SIG-M5 treated with dmso at 0.1 percent for 504 hours (cell line): Measurements from ENCODE around the gene SH3RF3.

ENCODE experiments used
- DNase-seq: peaks from one replicate; lab custom pipeline; 2025; ENCODE audit not compliant: unreplicated experiment; lab: John Stamatoyannopoulos, UW

SH3RF3 gene

GRCh38 chr2:109300582-109300981 lies 171.6 kb downstream of the SH3RF3 start:
- no peak for DNase-seq

DNA sequence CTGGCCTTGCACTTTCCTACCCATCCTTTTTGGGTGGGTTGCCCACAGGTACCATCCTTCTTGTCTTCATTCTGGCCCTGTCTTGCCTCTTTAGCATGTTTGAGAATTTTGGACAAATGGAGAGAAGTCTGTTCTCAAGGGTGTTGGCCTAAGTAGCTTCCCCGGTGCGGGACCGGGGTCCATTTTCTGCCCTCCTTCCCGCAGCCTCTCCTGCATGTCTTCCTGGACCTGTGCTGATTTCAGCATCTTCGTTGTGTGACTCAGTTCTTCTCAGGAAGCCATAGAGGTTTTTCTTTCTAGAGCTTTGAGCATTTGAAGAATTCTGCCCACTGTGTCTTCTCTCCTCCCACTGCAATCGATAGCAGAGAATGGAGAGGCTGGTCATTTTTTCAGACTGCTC lies 172.7 kb downstream of the SH3RF3 start:
- DNase-seq = no peak

DNA sequence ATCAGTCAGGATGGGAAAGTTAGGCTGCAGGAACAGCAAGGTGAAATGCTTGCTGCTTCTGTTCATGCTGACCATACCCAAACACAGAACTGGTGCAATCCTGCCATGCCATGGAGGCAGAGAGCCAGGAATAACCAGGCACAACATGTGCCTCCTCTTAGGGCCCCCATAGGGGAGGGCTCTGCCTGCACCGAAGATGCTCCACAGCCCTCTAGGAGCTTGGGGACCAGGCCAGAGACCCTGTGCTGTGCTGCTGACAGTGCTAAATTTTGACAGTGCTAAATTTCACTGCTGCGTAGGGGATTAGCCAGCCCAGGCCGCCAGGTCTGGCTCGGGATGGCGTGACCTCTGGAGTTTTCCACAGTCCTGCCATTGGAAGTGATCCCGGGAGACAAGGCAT lies 173.3 kb downstream of the SH3RF3 start:
- no peak for DNase-seq

GRCh38 chr2:109304242-109304641 lies 175.2 kb downstream of the SH3RF3 start:
- DNase-seq = no peak

DNA sequence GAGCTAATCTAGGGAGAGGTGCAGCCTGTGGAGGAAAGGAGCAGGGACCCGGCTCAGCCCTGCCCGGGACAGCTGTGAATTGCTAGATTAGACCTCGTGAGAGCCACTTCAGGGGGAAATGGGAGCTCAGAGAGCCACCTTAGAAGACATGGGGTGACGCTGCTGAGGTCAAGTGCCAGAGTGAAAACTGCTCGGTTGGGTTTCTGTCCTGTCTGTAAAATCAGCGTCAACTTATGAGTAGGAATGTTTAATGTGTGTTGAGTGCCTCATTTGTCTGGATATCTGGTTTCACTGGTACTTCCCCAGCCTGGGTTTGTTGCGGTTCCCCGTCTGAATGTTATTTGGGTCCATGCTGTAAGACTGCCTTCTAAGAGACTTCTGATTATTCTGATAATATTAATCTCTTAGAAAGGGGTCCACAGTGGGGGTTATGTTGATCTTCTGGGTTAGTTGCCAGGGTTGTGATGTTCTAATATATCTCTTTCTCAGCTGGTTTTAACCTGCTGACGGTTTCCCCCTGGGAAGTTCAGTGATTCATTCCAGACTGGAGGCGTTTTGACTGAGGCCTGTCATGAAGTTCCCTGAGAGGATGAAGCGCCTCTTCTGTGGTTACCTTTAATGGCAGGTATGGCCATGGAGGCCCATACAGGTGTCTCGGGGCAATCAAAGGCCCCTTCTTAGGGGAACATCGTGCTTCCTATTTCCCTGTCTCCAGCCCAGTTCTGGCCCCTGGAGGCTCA lies 175.9 kb downstream of the SH3RF3 start:
- DNase-seq = no peak

DNA sequence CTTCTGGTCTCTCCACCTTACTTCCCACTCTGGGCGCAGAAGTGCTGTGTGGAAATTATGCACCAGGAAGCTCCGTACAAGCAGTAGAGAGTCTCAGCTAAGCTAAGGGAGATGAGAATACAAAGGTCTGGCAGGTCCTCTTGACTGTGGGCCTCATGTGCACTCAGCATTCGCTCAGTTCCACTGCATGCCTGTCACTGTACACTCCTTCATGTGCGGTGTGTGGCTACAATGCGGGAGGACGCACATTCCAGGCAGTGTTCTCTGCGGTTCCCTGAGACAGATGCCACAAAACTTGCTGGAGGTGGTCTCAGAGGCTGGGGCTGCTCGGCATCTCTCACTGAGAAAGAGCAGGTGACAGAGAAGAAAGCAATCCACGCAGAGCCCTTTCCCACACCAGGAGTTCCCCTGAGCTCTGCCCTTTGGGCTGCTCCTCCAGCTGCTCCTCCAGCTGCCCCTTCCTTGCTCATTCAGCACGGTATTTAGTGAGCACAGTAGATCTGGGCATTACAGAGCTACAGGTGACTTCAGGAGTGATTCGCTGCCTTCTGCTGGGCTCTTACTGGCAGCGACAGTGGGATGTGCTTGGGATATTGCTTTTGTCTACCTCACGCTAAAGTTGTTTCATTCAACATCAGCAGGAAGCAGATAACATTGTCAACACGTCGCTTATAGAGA lies 176.6 kb downstream of the SH3RF3 start:
- no peak for DNase-seq

- DNase-seq = no peak
Measured at GRCh38 chr2:109306190-109306589, 177.2 kb downstream of the SH3RF3 start.

GRCh38 chr2:109311771-109312170 lies 182.8 kb downstream of the SH3RF3 start:
- DNase-seq = no peak

GRCh38 chr2:109312902-109313301 lies 183.9 kb downstream of the SH3RF3 start:
- DNase-seq = no peak

- DNase-seq = no peak
Measured at GRCh38 chr2:109313343-109313742, 184.3 kb downstream of the SH3RF3 start.

- DNase-seq = no peak
Measured at GRCh38 chr2:109316091-109316490, 187.1 kb downstream of the SH3RF3 start.

- no peak for DNase-seq
Measured at GRCh38 chr2:109317471-109318095, 188.6 kb downstream of the SH3RF3 start.

DNA sequence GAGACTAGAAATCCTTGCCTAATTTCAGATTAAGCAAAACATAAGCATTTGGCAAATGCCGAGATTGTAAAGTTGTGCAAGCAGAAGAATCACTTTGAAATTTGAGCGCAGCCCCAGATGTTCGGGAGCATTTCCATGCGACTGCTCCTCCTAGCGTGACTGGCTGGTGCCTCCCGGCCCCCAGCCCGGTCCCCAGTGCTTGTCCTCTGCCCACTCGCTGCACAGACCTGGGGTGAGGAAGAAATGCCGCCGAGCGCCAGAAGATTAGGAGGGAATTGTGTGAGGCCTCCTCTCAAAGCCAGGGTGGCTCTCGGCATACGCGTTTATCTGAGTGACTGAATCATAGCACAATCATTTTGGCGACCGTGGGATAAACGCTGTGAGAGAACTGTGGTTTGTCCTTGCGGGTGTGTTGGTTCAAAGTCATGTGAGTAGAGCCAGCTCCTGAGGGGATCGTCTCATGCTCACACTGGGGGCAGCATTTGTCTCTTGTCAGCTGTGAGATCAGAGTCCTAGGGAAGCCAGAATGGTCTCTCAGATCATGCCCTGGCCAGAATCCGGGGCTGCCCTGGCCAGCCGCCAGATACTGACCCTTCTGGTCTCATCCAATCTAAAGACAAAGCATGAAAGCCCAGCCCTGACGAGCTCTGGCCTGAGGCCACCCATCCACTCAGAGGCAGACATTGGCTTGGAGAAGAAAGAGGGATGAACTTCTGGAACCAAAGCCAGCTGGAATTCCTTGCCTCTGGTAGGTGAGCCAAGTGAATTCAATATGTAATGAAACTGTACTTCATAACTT lies 189.3 kb downstream of the SH3RF3 start:
- DNase-seq = no peak

- DNase-seq = no peak
Measured at GRCh38 chr2:109318949-109319342, 189.9 kb downstream of the SH3RF3 start.

GRCh38 chr2:109320195-109320922 lies 191.4 kb downstream of the SH3RF3 start:
- no peak for DNase-seq

GRCh38 chr2:109321570-109321969 lies 192.6 kb downstream of the SH3RF3 start:
- no peak for DNase-seq

DNA sequence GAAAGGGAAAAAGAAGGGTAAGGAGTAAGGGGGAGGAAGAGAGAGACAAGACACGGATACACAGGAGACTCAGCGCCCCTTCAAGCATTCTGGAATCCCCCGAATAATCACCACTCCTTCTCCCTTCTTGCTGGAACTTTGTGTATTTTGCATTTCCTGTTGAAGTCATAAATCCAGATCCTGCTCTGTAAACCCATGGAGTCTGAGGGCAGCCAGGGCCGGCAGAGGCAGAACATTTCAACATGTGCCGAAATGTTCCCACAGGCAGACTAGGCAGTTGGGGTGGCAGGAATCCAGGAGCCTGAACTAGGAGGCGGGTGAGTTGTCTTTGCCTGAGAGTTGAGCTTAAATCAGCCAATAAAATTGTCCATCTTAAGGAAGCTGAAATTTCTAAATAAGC lies 193.1 kb downstream of the SH3RF3 start:
- no peak for DNase-seq

DNA sequence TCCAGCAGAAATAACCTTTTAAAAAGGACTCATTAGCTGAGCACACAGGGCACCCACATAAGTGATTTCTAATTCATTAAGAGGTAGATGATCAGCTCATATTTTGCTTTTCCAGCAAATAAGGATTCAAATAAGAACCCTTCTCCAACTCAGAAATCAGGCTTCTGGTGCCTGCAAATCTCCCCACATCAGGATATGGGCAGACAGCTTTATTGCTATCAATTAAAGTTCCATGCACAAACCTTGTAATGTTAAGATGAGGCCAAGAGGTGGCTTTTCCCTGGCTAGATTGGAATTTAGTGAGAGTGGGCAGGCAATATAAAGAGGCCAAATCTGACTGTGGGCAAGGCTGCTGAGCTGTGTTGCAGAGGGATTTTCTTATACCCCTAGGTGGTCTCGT lies 193.6 kb downstream of the SH3RF3 start:
- no peak for DNase-seq

- no peak for DNase-seq
Measured at GRCh38 chr2:109324861-109325260, 195.9 kb downstream of the SH3RF3 start.

GRCh38 chr2:109325570-109325969 lies 196.6 kb downstream of the SH3RF3 start:
- no peak for DNase-seq

GRCh38 chr2:109326306-109326705 lies 197.3 kb downstream of the SH3RF3 start:
- DNase-seq = no peak
